Neural cell (in vitro differentiated cells): ENCODE measurements around the gene NQO1.

Source experiments
- CTCF ChIP-seq: fragments of 450-650 bp; IDR thresholded peaks from 2 replicates; pipeline ENCODE4 v1.5.1; 2014; ENCODE audit warnings: antibody characterized with exemption, mild to moderate bottlenecking, moderate library complexity; ENCODE audit not compliant: poor library complexity, severe bottlenecking
- EP300 ChIP-seq: fragments of 450-650 bp; conservative IDR thresholded peaks from 2 replicates; pipeline ENCODE4 v1.6.1; 2014; ENCODE audit warnings: antibody characterized with exemption, mild to moderate bottlenecking, moderate library complexity; ENCODE audit not compliant: poor library complexity, severe bottlenecking
- EZH2 ChIP-seq: fragments of 200-600, 300-800 bp; shearing (Covaris generic), sonication (generic); IDR thresholded peaks from 2 replicates; pipeline ENCODE4 v1.6.1; 2014; ENCODE audit warnings: antibody characterized with exemption, low read length, borderline replicate concordance, mild to moderate bottlenecking; ENCODE audit not compliant: insufficient read depth, poor library complexity, severe bottlenecking
- MXI1 ChIP-seq: fragments of 450-650 bp; conservative IDR thresholded peaks from 2 replicates; pipeline ENCODE4 v1.6.1; 2014; ENCODE audit warnings: antibody characterized with exemption, mild to moderate bottlenecking; ENCODE audit not compliant: poor library complexity, severe bottlenecking
- POLR2AphosphoS5 ChIP-seq: IDR thresholded peaks from 2 replicates; pipeline ENCODE4 v1.6.1; 2012
- RAD21 ChIP-seq: fragments of 450-650 bp; conservative IDR thresholded peaks from 2 replicates; pipeline ENCODE4 v1.6.1; 2014; ENCODE audit warnings: antibody characterized with exemption, mild to moderate bottlenecking, moderate library complexity
- SMC3 ChIP-seq: fragments of 450-650 bp; conservative IDR thresholded peaks from 2 replicates; pipeline ENCODE4 v1.6.1; 2014; ENCODE audit warnings: antibody characterized with exemption, mild to moderate bottlenecking, moderate library complexity; ENCODE audit not compliant: poor library complexity
- TAF1 ChIP-seq: IDR thresholded peaks from 2 replicates; pipeline ENCODE4 v1.6.1; 2012; ENCODE audit warnings: low read depth
- TF ChIP-seq, protein P1 (sequence below): IDR thresholded peaks from 2 replicates; pipeline ENCODE4 v1.6.1; 2012; ENCODE audit warnings: borderline replicate concordance

DNA sequence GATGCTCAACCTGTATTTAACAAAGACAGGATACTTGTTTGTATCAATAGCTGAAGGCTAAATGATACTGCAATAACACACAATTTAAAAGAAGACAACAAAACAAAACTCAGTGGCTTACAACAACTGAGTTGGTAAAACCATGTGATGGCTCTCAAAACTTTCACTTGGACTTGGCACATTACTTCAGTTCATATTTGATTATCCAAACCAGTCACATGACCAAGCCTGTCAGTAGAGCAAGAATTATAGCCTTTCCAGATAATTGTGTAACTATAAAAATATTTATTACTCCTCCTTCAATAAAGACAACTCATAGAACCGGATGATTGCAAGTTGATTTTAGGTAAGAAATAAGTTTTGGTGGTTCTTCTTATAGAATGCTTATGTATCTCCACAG is 56.8 kb downstream of the NQO1 start:
- TF ChIP-seq CTCF = no peak
- no peak for TF ChIP-seq EP300
- TF ChIP-seq POLR2AphosphoS5 = no peak
- no peak for TF ChIP-seq EZH2
- TF ChIP-seq, protein P1, sequence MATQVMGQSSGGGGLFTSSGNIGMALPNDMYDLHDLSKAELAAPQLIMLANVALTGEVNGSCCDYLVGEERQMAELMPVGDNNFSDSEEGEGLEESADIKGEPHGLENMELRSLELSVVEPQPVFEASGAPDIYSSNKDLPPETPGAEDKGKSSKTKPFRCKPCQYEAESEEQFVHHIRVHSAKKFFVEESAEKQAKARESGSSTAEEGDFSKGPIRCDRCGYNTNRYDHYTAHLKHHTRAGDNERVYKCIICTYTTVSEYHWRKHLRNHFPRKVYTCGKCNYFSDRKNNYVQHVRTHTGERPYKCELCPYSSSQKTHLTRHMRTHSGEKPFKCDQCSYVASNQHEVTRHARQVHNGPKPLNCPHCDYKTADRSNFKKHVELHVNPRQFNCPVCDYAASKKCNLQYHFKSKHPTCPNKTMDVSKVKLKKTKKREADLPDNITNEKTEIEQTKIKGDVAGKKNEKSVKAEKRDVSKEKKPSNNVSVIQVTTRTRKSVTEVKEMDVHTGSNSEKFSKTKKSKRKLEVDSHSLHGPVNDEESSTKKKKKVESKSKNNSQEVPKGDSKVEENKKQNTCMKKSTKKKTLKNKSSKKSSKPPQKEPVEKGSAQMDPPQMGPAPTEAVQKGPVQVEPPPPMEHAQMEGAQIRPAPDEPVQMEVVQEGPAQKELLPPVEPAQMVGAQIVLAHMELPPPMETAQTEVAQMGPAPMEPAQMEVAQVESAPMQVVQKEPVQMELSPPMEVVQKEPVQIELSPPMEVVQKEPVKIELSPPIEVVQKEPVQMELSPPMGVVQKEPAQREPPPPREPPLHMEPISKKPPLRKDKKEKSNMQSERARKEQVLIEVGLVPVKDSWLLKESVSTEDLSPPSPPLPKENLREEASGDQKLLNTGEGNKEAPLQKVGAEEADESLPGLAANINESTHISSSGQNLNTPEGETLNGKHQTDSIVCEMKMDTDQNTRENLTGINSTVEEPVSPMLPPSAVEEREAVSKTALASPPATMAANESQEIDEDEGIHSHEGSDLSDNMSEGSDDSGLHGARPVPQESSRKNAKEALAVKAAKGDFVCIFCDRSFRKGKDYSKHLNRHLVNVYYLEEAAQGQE = no peak
- no peak for TF ChIP-seq TAF1
- no peak for TF ChIP-seq RAD21
- no peak for TF ChIP-seq MXI1
- no peak for TF ChIP-seq SMC3
